K562 (cell line): Measurements from ENCODE around the gene TEAD3. TPM values are rescaled to one million over a fixed set of nuclear protein-coding genes. Genes with fewer than 3 reads are reported as not detected.

Experiments
- ATAC-seq: fragments of 200-7000 bp; cut with Tn5 transposase; 3 replicates; pipeline ENCODE4 v1.9.1; 2020; ENCODE audit warnings: moderate library complexity
- BruUV-seq: library from RNA; stranded (reverse); fragments of 400-500 nt; replicated peaks from 2 replicates; lab custom pipeline; 2021; lab: Mats Ljungman, UMichigan
- CTCF ChIA-PET: fragments of 300-600 bp; formaldehyde crosslinking; extraction: SDS; loops from one replicate; lab custom pipeline; 2021; ENCODE audit warnings: low intra/inter-chr PET ratio; lab: Yijun Ruan, JAX
- POLR2A ChIA-PET: fragments of 300-600, 350-650 bp; sonication (Branson Sonifier 250); formaldehyde crosslinking; extraction: SDS; loops from one replicate; lab custom pipeline; 2021; ENCODE audit warnings: antibody characterized with exemption, inconsistent platforms; lab: Yijun Ruan, JAX
- DNase-seq, 4 experiments: peaks; one replicate each; pipeline versions ENCODE4 v3.0.0 to v3.0.0-alpha.2; 2011 to 2018; ENCODE audit warnings: low spot score in 3 of 4, mixed read lengths in 3 of 4; ENCODE audit errors: extremely low read depth in 1 of 4
- FAIRE-seq: peaks from 2 replicates; lab custom pipeline; 2011; peaks lifted over from hg19 to GRCh38; lab: Jason Lieb, UNC
- H2AFZ ChIP-seq: 2 replicates; pipeline ENCODE4 v1.6.0; 2011; ENCODE audit warnings: low read depth, low read length, control low read depth, inconsistent platforms
- H3K27ac ChIP-seq: fragments of 200-600 bp; 3 replicates; pipeline ENCODE4 v1.8.0; 2011; ENCODE audit warnings: low read depth, mild to moderate bottlenecking, control low read depth, inconsistent platforms, low read length, moderate library complexity, mixed read lengths; ENCODE audit errors: extremely low read depth
- H3K27me3 ChIP-seq, 2 experiments: fragments of 300-600 bp in 1 of 2; 2 replicates in 1 of 2; 3 replicates in 1 of 2; pipeline versions ENCODE4 v1.6.0 to v1.8.0; 2011; ENCODE audit warnings: inconsistent platforms in 2 of 2, low read length in 2 of 2, mild to moderate bottlenecking in 1 of 2, mixed read lengths in 1 of 2, moderate library complexity in 1 of 2; ENCODE audit not compliant: control insufficient read depth in 2 of 2, insufficient read depth in 2 of 2
- H3K36me3 ChIP-seq: fragments of 300-600 bp; 3 replicates; pipeline ENCODE4 v1.8.0; 2011; ENCODE audit warnings: mild to moderate bottlenecking, low read length, inconsistent platforms; ENCODE audit not compliant: control insufficient read depth, insufficient read depth
- H3K4me1 ChIP-seq, 2 experiments: fragments of 200-600 bp in 1 of 2; replicated peaks in 1 of 2; 2 replicates in 1 of 2; 3 replicates in 1 of 2; pipeline versions ENCODE4 v1.5.1 to v1.8.0; 2011; ENCODE audit warnings: inconsistent platforms in 2 of 2, low read length in 2 of 2, mild to moderate bottlenecking in 1 of 2, mixed read lengths in 1 of 2, moderate library complexity in 1 of 2; ENCODE audit not compliant: control insufficient read depth in 2 of 2, insufficient read depth in 2 of 2
- H3K4me2 ChIP-seq: 2 replicates; pipeline ENCODE4 v1.6.1; 2011; ENCODE audit warnings: low read length, control low read depth, inconsistent platforms, mixed read lengths; ENCODE audit not compliant: insufficient read depth
- H3K4me3 ChIP-seq: fragments of 200-600 bp; sonication (generic), shearing (Covaris generic); 2 replicates; pipeline ENCODE4 v1.5.1; 2016; ENCODE audit warnings: control low read depth, inconsistent platforms
- H3K79me2 ChIP-seq: fragments of 200-600 bp; 3 replicates; pipeline ENCODE4 v1.8.0; 2011; ENCODE audit warnings: low read length, inconsistent platforms; ENCODE audit not compliant: control insufficient read depth, insufficient read depth
- H3K9ac ChIP-seq, 2 experiments: 2 replicates each; pipeline versions ENCODE4 v1.6.0 to v1.6.1; 2011; ENCODE audit warnings: low read depth in 2 of 2, low read length in 2 of 2, control low read depth in 1 of 2, inconsistent platforms in 1 of 2, mild to moderate bottlenecking in 1 of 2, mixed read lengths in 1 of 2; ENCODE audit not compliant: insufficient read depth in 1 of 2
- H3K9me1 ChIP-seq: one replicate; pipeline ENCODE4 v1.6.0; 2011; ENCODE audit warnings: inconsistent platforms, mild to moderate bottlenecking, low read length, moderate library complexity; ENCODE audit not compliant: control insufficient read depth, insufficient read depth
- H3K9me3 ChIP-seq: replicated peaks from 2 replicates; pipeline ENCODE4 v1.5.1; 2011; ENCODE audit warnings: low read depth, low read length, inconsistent platforms; ENCODE audit not compliant: control insufficient read depth, insufficient read depth
- H4K20me1 ChIP-seq: replicated peaks from 2 replicates; pipeline ENCODE4 v1.6.1; 2011; ENCODE audit warnings: low read length, inconsistent platforms, mixed read lengths; ENCODE audit not compliant: control insufficient read depth, insufficient read depth
- ARNT ChIP-seq, 2 experiments: fragments of 450-650 bp; IDR thresholded peaks; 2 replicates each; pipeline ENCODE4 v1.6.1; 2016; ENCODE audit warnings: mild to moderate bottlenecking in 1 of 2
- BCOR ChIP-seq: fragments of 450-650 bp; IDR thresholded peaks from 2 replicates; pipeline ENCODE4 v1.6.1; 2016
- BRF2 ChIP-seq: IDR thresholded peaks from 3 replicates; pipeline ENCODE4 v1.6.1; 2011; ENCODE audit warnings: borderline replicate concordance, mild to moderate bottlenecking; ENCODE audit not compliant: insufficient read length, insufficient read depth
- CHD1 ChIP-seq: fragments of 200-600 bp; sonication (generic); IDR thresholded peaks from one replicate; pipeline ENCODE4 v1.6.1; 2012; ENCODE audit warnings: mild to moderate bottlenecking, moderate library complexity, low read length, inconsistent platforms
- CTBP1 ChIP-seq: fragments of 450-650 bp; IDR thresholded peaks from 2 replicates; pipeline ENCODE4 v1.6.1; 2016; ENCODE audit warnings: borderline replicate concordance
- CTCFL ChIP-seq: IDR thresholded peaks from 2 replicates; pipeline ENCODE4 v1.6.1; 2011; ENCODE audit warnings: borderline replicate concordance, low read depth, mild to moderate bottlenecking, moderate library complexity, low read length; ENCODE audit not compliant: insufficient read depth, poor library complexity, severe bottlenecking
- HCFC1 ChIP-seq: IDR thresholded peaks from 2 replicates; pipeline ENCODE4 v1.6.1; 2012; ENCODE audit warnings: low read depth, low read length, improper control_type of control experiment
- HMG20A ChIP-seq: fragments of 450-650 bp; formaldehyde crosslinking; conservative IDR thresholded peaks from 2 replicates; pipeline ENCODE4 v1.4.0; 2020; ENCODE audit warnings: mild to moderate bottlenecking, mixed read lengths
- MIER1 ChIP-seq: fragments of 450-650 bp; IDR thresholded peaks from 2 replicates; pipeline ENCODE4 v1.6.1; 2016; ENCODE audit warnings: antibody characterized with exemption, mild to moderate bottlenecking, low read depth
- PRMT5 ChIP-seq: sonication (generic); formaldehyde crosslinking; IDR thresholded peaks from 2 replicates; pipeline ENCODE4 v1.5.0; 2020; ENCODE audit warnings: missing genetic modification reagents
- SAFB ChIP-seq: fragments of 200-400 bp; formaldehyde crosslinking; IDR thresholded peaks from 2 replicates; pipeline ENCODE4 v1.6.1; 2017; ENCODE audit warnings: low read depth, low read length, borderline replicate concordance
- SAFB2 ChIP-seq: fragments of 200-400 bp; formaldehyde crosslinking; IDR thresholded peaks from 2 replicates; pipeline ENCODE4 v1.6.1; 2018; ENCODE audit warnings: borderline replicate concordance, low read length, low read depth, moderate library complexity; ENCODE audit not compliant: severe bottlenecking
- TEAD1 ChIP-seq, 2 experiments: fragments of 450-650 bp in 1 of 2; sonication (generic) in 1 of 2; formaldehyde crosslinking; IDR thresholded peaks; 2 replicates each; pipeline versions ENCODE4 v1.4.0 to v1.8.0; 2020 to 2022; ENCODE audit warnings: mild to moderate bottlenecking in 2 of 2, missing genetic modification reagents in 1 of 2
- TGIF2 ChIP-seq: sonication (generic); formaldehyde crosslinking; IDR thresholded peaks from 2 replicates; pipeline ENCODE4 v1.8.1; 2022; ENCODE audit warnings: mild to moderate bottlenecking, missing genetic modification reagents, moderate library complexity
- ZC3H11A ChIP-seq: IDR thresholded peaks from 2 replicates; pipeline ENCODE4 v1.6.1; 2012; ENCODE audit warnings: low read depth, low read length, improper control_type of control experiment
- ZMIZ1 ChIP-seq, 2 experiments: fragments of 150-350 bp in 1 of 2; IDR thresholded peaks; 2 replicates each; pipeline ENCODE4 v1.6.1; 2012 to 2016; ENCODE audit warnings: low read depth in 2 of 2, low read length in 2 of 2, mild to moderate bottlenecking in 1 of 2, moderate library complexity in 1 of 2
- ZNF3 ChIP-seq: fragments of 250-450 bp; sonication (Bioruptor Pico); IDR thresholded peaks from 2 replicates; pipeline ENCODE4 v1.5.0; 2021; ENCODE audit warnings: mild to moderate bottlenecking, moderate library complexity
- WGBS: fragments of 100-300 bp; shearing (Covaris generic); methylation state at CpG from one replicate; pipeline ENCODE4 v1.1.6; 2016; ENCODE audit warnings: low coverage, mixed read lengths; ENCODE audit not compliant: insufficient coverage; ENCODE audit errors: missing lambda C conversion rate; 5-methylcytosine and 5-hydroxymethylcytosine counted together
- in situ Hi-C: fragments of 300-500 bp; cut with MboI; formaldehyde crosslinking; loops from 4 replicates; pipeline ENCODE4 v1.15.0; 2018; ENCODE audit warnings: inconsistent platforms, mixed read lengths
- intact Hi-C: fragments of 100-400 bp; cut with micrococcal nuclease; formaldehyde crosslinking; loops from 2 replicates; pipeline ENCODE4 v1.14.2; 2022
- polyA plus RNA-seq, 8 experiments: library from polyadenylated mRNA; depleted of rRNA in 4 of 8; stranded (reverse) in 5 of 8; unstranded in 3 of 8; fragments of >200 nt; fragmentation: Nextera tagmentation in 2 of 8; fragmentation: Illumina TruSeq in 1 of 8; extraction: Ambion mirVana in 2 of 8; extraction: Trizol in 1 of 8; gene quantifications; 2 replicates each; pipeline versions ENCODE4 v1.2.1 to v1.2.3, GENCODE V29; 2011 to 2014; ENCODE audit warnings: inconsistent platforms in 1 of 8, missing spikeins in 1 of 8
- total RNA-seq, 7 experiments: library from RNA; depleted of rRNA in 6 of 7; stranded (reverse); fragments of >200 nt in 6 of 7; fragmentation: Illumina TruSeq in 2 of 7; extraction: Trizol in 2 of 7; gene quantifications; 2 replicates each; pipeline versions ENCODE4 v1.2.1 to v1.2.3, GENCODE V29; 2011 to 2021; ENCODE audit warnings: low replicate concordance in 1 of 7

Gene TEAD3
- total and polyA plus RNA-seq, 9 of the 15 experiments (the other 6 are each of a cell fraction or from before 2014, with no cell fraction given), result 0.63 to 13.2 (median 3.3) TPM

GRCh38 chr6:35499372-35499771, 2.5 kb upstream of the TEAD3 start:
- Histone ChIP-seq H3K36me3 (no peaks in the 10 kb centered on the region), H3K27ac (no peak overlapping the region), H3K79me2 (peaks cover 29% of the 10 kb centered on the region), H3K9me1 (no peaks in the 10 kb centered on the region), H2AFZ (no peak overlapping the region), H3K27me3 (peaks cover 6 to 10% of the 10 kb centered on the region in 2 experiments; a peak in 4 of 5 replicates), H3K4me3 (no peak overlapping the region), H3K9ac (peak overlapping the region in 1 of 2 experiments; percentile 93; a peak in 1 of 4 replicates), H4K20me1 (peaks cover 5% of the 10 kb centered on the region; the same call in 1 of the 2 replicates), H3K4me1 (peaks cover 27 to 43% of the 10 kb centered on the region in 2 experiments; a peak in 4 of 5 replicates), H3K9me3 (no peaks in the 10 kb centered on the region), H3K4me2 (no peak overlapping the region)
- BruUV-seq, result no TSS peak
- ATAC-seq, result no peak
- no peak for DNase-seq
- ChIA-PET CTCF (interaction anchor here (0.6 kb wide), 1 partner anchor 1043 kb away, joined by 3 read pairs; no protein-coding TSS in a partner anchor), POLR2A (interaction anchor here (1.0 kb wide), 1 partner anchor 153 kb away, joined by 3 read pairs; no protein-coding TSS in a partner anchor)
- intact Hi-C loops, result no loop called here
- 45% methylated on average over 4 of the region's 4 CpGs for WGBS
- FAIRE-seq, result peak; percentile 48
- in situ Hi-C loops, result no loop called here
- TF ChIP-seq BCOR (peak; percentile 56), SAFB2 (no peak), CTCFL (no peak), SAFB (no peak), ZMIZ1 (IDR thresholded peaks at IDR 0.05; ENCODE audit: low read depth in 2 of 2, low read length in 2 of 2) (no peak), MIER1 (no peak), TGIF2 (CRISPR knock-in tag) (no peak), ARNT (IDR thresholded peaks at IDR 0.05) (no peak), CHD1 (no peak), HMG20A (CRISPR knock-in tag) (no peak), TEAD1 (CRISPR knock-in tag; IDR thresholded peaks at IDR 0.05) (no peak), ZC3H11A (no peak), ZNF3 (CRISPR knock-in tag) (no peak), BRF2 (no peak), HCFC1 (no peak), CTBP1 (no peak), PRMT5 (CRISPR knock-in tag) (no peak)
